Ovary (tissue), 3 donors: ENCODE measurements around the gene DOCK10.

ENCODE experiments used
- CTCF ChIP-seq, 3 donors: fragments of 450-650 bp in 2 of 3; fragments of 200-600 bp in 1 of 3; IDR thresholded peaks; one replicate each; pipeline versions ENCODE4 v1.5.1 to v1.8.0; 2016 to 2022; ENCODE audit warnings: antibody characterized with exemption in 3 of 3, mild to moderate bottlenecking in 1 of 3
- POLR2A ChIP-seq: fragments of 450-650 bp; IDR thresholded peaks from one replicate; pipeline ENCODE4 v1.6.1; 2017; ENCODE audit warnings: antibody characterized with exemption, mild to moderate bottlenecking, moderate library complexity
- donor health status: DM: no; HTN: no; CAD: no.

- TF ChIP-seq CTCF (IDR thresholded peaks at IDR 0.05): no peak
- TF ChIP-seq POLR2A: no peak
Observed at GRCh38 chr2:224930990-224931389, 111.3 kb downstream of the DOCK10 start.
